ENCODE measurements around the gene AMN1. TPM values are rescaled to one million over a fixed set of nuclear protein-coding genes. Genes with fewer than 3 reads are reported as not detected.

The AMN1 gene
- 8.9 to 12.1 TPM (median 10.1 TPM) in 3 replicates for total RNA-seq (2021)
- Bru-seq, nascent RNA: percentile 59 among the genes with signal in this experiment
- long read RNA-seq, experiment 1, transcript AMN1-201 (7 exons, 2,110 nt): major isoform, 15 of 33 reads
- long read RNA-seq, experiment 1, transcript AMN1-211 (6 exons, 880 nt): minor isoform, 10 of 33 reads
- long read RNA-seq, experiment 1, partial matches to known transcripts: 1 of 33 reads
- long read RNA-seq, experiment 1, other reads (novel, unspliced or antisense): 7 of 33 reads
- long read RNA-seq, experiment 2, partial matches to known transcripts: 5 of 17 reads
- long read RNA-seq, experiment 2, other reads (novel, unspliced or antisense): 5 of 17 reads
- long read RNA-seq, experiment 3, transcript AMN1-201 (7 exons, 2,110 nt): major isoform, 13 of 19 reads
- long read RNA-seq, experiment 3, partial matches to known transcripts: 0 of 19 reads
- long read RNA-seq, experiment 3, other reads (novel, unspliced or antisense): 6 of 19 reads

DNA sequence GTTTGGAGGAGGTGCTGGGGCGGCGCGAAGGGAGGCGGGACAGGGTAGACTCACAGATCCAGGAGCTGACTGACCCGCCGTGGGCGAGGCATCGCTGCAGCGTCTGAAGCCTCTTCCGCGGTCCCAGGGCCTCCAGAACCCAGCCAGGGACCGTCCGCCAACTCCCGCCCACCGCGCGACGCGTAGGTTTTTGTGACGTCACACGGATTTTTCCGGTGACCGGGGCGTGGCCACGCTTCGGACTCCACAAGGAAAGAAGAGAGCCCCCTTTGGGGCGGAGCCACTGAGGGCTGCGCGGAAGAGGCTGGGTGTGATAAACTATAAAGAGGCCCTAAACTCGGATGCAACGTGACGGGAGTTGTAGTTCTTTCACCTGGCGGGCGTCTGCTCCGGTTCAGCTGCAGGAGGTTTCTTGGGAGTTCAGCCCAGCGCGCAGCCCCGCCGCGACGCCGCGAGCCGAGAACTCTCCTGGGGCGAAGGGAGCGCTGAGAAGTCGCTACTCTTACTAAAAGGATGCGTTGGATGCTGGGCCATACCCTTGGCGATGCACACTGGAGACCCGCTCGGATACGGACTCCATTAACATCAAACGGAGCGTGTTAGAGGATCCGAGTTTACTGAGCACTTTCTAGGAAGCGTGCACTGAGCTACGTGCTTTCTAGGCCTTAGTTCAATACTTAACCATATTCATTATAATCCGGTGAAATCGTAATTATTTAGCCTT lies at the start of gene AMN1:
TSS of gene AMN1 (minus strand) at position 105 of the 724 bp plus-strand sequence. CDS start at position 92, 13 bp downstream.
- Mint-ChIP-seq H3K4me3 (peak within 1 kb of the TSS; percentile 92), H3K36me3 (peaks cover 11% of the 10 kb centered on the region), H3K9me3 (peaks cover 11% of the 10 kb centered on the region), H3K27me3 (ENCODE audit: low read depth) (peaks cover 22% of the 10 kb centered on the region), H3K4me1 (peaks cover 48% of the 10 kb centered on the region), H3K27ac (peak within 1 kb of the TSS; percentile 94)
- ChIA-PET CTCF (interaction anchor here (0.8 to 1.4 kb wide), 5 partner anchors 27 to 406 kb away, joined by 3 to 5 read pairs (median 3); no protein-coding TSS in a partner anchor), POLR2A (interaction anchor here (0.9 kb wide), 1 partner anchor 293 kb away, joined by 3 read pairs; no protein-coding TSS in a partner anchor)
- DNase-seq (ENCODE audit: low spot score): peak; percentile 99
- peak; percentile 90 for ATAC-seq
- TF ChIP-seq SOX15 (CRISPR knock-in tag; IDR thresholded peaks at IDR 0.05) (no peak), TCF7 (CRISPR knock-in tag; IDR thresholded peaks at IDR 0.05; ENCODE audit: low read depth) (no peak), ZNF532 (CRISPR knock-in tag; IDR thresholded peaks at IDR 0.05; ENCODE audit: borderline replicate concordance) (no peak), ZNF423 (CRISPR knock-in tag; IDR thresholded peaks at IDR 0.05) (peak; percentile 66), SMAD3 (CRISPR knock-in tag; IDR thresholded peaks at IDR 0.05; ENCODE audit: borderline replicate concordance) (no peak), ETV6 (CRISPR knock-in tag; IDR thresholded peaks at IDR 0.05) (peak; percentile 59; the same call in 1 of the 2 replicates), JUN (CRISPR knock-in tag; IDR thresholded peaks at IDR 0.05) (no peak), CREM (CRISPR knock-in tag; IDR thresholded peaks at IDR 0.05) (peak; percentile 96), CTCF (IDR thresholded peaks at IDR 0.05) (no peak), ARID4B (CRISPR knock-in tag; IDR thresholded peaks at IDR 0.05; ENCODE audit: borderline replicate concordance) (peak; percentile 17; the same call in 1 of the 2 replicates)
- TF ChIP-seq, protein P1, sequence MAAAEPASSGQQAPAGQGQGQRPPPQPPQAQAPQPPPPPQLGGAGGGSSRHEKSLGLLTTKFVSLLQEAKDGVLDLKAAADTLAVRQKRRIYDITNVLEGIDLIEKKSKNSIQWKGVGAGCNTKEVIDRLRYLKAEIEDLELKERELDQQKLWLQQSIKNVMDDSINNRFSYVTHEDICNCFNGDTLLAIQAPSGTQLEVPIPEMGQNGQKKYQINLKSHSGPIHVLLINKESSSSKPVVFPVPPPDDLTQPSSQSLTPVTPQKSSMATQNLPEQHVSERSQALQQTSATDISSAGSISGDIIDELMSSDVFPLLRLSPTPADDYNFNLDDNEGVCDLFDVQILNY (CRISPR knock-in tag; IDR thresholded peaks at IDR 0.05): peak; percentile 18; the same call in 1 of the 2 replicates
- TF ChIP-seq, protein P2, sequence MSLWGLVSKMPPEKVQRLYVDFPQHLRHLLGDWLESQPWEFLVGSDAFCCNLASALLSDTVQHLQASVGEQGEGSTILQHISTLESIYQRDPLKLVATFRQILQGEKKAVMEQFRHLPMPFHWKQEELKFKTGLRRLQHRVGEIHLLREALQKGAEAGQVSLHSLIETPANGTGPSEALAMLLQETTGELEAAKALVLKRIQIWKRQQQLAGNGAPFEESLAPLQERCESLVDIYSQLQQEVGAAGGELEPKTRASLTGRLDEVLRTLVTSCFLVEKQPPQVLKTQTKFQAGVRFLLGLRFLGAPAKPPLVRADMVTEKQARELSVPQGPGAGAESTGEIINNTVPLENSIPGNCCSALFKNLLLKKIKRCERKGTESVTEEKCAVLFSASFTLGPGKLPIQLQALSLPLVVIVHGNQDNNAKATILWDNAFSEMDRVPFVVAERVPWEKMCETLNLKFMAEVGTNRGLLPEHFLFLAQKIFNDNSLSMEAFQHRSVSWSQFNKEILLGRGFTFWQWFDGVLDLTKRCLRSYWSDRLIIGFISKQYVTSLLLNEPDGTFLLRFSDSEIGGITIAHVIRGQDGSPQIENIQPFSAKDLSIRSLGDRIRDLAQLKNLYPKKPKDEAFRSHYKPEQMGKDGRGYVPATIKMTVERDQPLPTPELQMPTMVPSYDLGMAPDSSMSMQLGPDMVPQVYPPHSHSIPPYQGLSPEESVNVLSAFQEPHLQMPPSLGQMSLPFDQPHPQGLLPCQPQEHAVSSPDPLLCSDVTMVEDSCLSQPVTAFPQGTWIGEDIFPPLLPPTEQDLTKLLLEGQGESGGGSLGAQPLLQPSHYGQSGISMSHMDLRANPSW (CRISPR knock-in tag; conservative IDR thresholded peaks at IDR 0.05; ENCODE audit: low read depth): no peak
- TF ChIP-seq, protein P3, sequence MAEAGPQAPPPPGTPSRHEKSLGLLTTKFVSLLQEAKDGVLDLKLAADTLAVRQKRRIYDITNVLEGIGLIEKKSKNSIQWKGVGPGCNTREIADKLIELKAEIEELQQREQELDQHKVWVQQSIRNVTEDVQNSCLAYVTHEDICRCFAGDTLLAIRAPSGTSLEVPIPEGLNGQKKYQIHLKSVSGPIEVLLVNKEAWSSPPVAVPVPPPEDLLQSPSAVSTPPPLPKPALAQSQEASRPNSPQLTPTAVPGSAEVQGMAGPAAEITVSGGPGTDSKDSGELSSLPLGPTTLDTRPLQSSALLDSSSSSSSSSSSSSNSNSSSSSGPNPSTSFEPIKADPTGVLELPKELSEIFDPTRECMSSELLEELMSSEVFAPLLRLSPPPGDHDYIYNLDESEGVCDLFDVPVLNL (CRISPR knock-in tag; IDR thresholded peaks at IDR 0.05; ENCODE audit: borderline replicate concordance, low read depth): no peak
- TF ChIP-seq, protein P4, sequence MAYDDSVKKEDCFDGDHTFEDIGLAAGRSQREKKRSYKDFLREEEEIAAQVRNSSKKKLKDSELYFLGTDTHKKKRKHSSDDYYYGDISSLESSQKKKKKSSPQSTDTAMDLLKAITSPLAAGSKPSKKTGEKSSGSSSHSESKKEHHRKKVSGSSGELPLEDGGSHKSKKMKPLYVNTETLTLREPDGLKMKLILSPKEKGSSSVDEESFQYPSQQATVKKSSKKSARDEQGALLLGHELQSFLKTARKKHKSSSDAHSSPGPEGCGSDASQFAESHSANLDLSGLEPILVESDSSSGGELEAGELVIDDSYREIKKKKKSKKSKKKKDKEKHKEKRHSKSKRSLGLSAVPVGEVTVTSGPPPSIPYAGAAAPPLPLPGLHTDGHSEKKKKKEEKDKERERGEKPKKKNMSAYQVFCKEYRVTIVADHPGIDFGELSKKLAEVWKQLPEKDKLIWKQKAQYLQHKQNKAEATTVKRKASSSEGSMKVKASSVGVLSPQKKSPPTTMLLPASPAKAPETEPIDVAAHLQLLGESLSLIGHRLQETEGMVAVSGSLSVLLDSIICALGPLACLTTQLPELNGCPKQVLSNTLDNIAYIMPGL (CRISPR knock-in tag; IDR thresholded peaks at IDR 0.05): peak; percentile 57; the same call in 1 of the 2 replicates
- TF ChIP-seq, protein P5, sequence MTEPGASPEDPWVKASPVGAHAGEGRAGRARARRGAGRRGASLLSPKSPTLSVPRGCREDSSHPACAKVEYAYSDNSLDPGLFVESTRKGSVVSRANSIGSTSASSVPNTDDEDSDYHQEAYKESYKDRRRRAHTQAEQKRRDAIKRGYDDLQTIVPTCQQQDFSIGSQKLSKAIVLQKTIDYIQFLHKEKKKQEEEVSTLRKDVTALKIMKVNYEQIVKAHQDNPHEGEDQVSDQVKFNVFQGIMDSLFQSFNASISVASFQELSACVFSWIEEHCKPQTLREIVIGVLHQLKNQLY (CRISPR knock-in tag; IDR thresholded peaks at IDR 0.05): no peak
